HepG2 (cell line): ENCODE measurements around the gene NBEAL1.

ENCODE experiments used
- HDAC2 ChIP-seq: sonication (generic); formaldehyde crosslinking; IDR thresholded peaks from 2 replicates; pipeline ENCODE4 v1.4.0; 2020; ENCODE audit warnings: missing genetic modification reagents
- JUNB ChIP-seq: sonication (generic); formaldehyde crosslinking; IDR thresholded peaks from 2 replicates; pipeline ENCODE4 v1.8.0; 2022; ENCODE audit warnings: missing genetic modification reagents, mild to moderate bottlenecking, borderline replicate concordance
- KDM5A ChIP-seq: fragments of 200-600 bp; sonication (generic); IDR thresholded peaks from 2 replicates; pipeline ENCODE4 v1.7.0; 2018; ENCODE audit warnings: antibody characterized with exemption, mild to moderate bottlenecking, low read length, borderline replicate concordance
- POLR2A ChIP-seq, 2 experiments: IDR thresholded peaks; 2 replicates each; pipeline ENCODE4 v1.6.1; 2011; ENCODE audit warnings: low read depth in 2 of 2, low read length in 2 of 2, mild to moderate bottlenecking in 1 of 2, moderate library complexity in 1 of 2; ENCODE audit not compliant: insufficient read depth in 1 of 2
- RAD21 ChIP-seq: fragments of 450-650 bp; formaldehyde crosslinking; IDR thresholded peaks from 2 replicates; pipeline ENCODE4 v1.5.0; 2020; ENCODE audit warnings: mild to moderate bottlenecking
- TCF7L2 ChIP-seq: IDR thresholded peaks from 2 replicates; pipeline ENCODE4 v1.6.1; 2011; ENCODE audit warnings: mild to moderate bottlenecking, low read depth, low read length, moderate library complexity
- ZBTB42 ChIP-seq: sonication (generic); formaldehyde crosslinking; IDR thresholded peaks from 2 replicates; pipeline ENCODE4 v1.5.0; 2020; ENCODE audit warnings: mild to moderate bottlenecking, missing genetic modification reagents
- ZBTB7A ChIP-seq: sonication (generic); formaldehyde crosslinking; IDR thresholded peaks from 2 replicates; pipeline ENCODE4 v1.8.0; 2022; ENCODE audit warnings: mild to moderate bottlenecking, missing genetic modification reagents
- ZNF180 ChIP-seq: sonication (generic); formaldehyde crosslinking; IDR thresholded peaks from 2 replicates; pipeline ENCODE4 v1.4.0; 2020; ENCODE audit warnings: low read depth, missing genetic modification reagents, borderline replicate concordance
- ZNF263 ChIP-seq: sonication (generic); formaldehyde crosslinking; IDR thresholded peaks from 2 replicates; pipeline ENCODE4 v1.4.0; 2020; ENCODE audit warnings: missing genetic modification reagents
- ZNF580 ChIP-seq: IDR thresholded peaks from 2 replicates; pipeline ENCODE4 v1.6.1; 2016; ENCODE audit warnings: low read depth, borderline replicate concordance
- ZUFSP ChIP-seq: sonication (generic); formaldehyde crosslinking; IDR thresholded peaks from 2 replicates; pipeline ENCODE4 v1.9.0; 2021; ENCODE audit warnings: missing genetic modification reagents, mild to moderate bottlenecking, borderline replicate concordance
- TF ChIP-seq, protein P1 (sequence below): sonication (generic); formaldehyde crosslinking; conservative IDR thresholded peaks from 2 replicates; pipeline ENCODE4 v1.4.0; 2020; ENCODE audit warnings: missing genetic modification reagents
- TF ChIP-seq, protein P2 (sequence below): sonication (generic); formaldehyde crosslinking; IDR thresholded peaks from 2 replicates; pipeline ENCODE4 v1.4.0; 2020; ENCODE audit warnings: low read depth, missing genetic modification reagents

GRCh38 chr2:203149194-203149593 is 134.5 kb downstream of the NBEAL1 start:
- TF ChIP-seq ZNF263 (no peak), TCF7L2 (no peak), ZBTB42 (CRISPR knock-in tag) (no peak), ZNF180 (CRISPR knock-in tag) (no peak), RAD21 (no peak), KDM5A (no peak), ZUFSP (CRISPR knock-in tag) (no peak), JUNB (CRISPR knock-in tag) (no peak), ZBTB7A (CRISPR knock-in tag) (no peak), POLR2A (IDR thresholded peaks at IDR 0.05; ENCODE audit: insufficient read depth in 1 of 2, low read depth in 2 of 2, low read length in 2 of 2) (no peak), HDAC2 (CRISPR knock-in tag) (no peak), ZNF580 (CRISPR knock-in tag) (no peak)
- TF ChIP-seq, protein P1, sequence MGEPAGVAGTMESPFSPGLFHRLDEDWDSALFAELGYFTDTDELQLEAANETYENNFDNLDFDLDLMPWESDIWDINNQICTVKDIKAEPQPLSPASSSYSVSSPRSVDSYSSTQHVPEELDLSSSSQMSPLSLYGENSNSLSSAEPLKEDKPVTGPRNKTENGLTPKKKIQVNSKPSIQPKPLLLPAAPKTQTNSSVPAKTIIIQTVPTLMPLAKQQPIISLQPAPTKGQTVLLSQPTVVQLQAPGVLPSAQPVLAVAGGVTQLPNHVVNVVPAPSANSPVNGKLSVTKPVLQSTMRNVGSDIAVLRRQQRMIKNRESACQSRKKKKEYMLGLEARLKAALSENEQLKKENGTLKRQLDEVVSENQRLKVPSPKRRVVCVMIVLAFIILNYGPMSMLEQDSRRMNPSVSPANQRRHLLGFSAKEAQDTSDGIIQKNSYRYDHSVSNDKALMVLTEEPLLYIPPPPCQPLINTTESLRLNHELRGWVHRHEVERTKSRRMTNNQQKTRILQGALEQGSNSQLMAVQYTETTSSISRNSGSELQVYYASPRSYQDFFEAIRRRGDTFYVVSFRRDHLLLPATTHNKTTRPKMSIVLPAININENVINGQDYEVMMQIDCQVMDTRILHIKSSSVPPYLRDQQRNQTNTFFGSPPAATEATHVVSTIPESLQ: no peak
- TF ChIP-seq, protein P2, sequence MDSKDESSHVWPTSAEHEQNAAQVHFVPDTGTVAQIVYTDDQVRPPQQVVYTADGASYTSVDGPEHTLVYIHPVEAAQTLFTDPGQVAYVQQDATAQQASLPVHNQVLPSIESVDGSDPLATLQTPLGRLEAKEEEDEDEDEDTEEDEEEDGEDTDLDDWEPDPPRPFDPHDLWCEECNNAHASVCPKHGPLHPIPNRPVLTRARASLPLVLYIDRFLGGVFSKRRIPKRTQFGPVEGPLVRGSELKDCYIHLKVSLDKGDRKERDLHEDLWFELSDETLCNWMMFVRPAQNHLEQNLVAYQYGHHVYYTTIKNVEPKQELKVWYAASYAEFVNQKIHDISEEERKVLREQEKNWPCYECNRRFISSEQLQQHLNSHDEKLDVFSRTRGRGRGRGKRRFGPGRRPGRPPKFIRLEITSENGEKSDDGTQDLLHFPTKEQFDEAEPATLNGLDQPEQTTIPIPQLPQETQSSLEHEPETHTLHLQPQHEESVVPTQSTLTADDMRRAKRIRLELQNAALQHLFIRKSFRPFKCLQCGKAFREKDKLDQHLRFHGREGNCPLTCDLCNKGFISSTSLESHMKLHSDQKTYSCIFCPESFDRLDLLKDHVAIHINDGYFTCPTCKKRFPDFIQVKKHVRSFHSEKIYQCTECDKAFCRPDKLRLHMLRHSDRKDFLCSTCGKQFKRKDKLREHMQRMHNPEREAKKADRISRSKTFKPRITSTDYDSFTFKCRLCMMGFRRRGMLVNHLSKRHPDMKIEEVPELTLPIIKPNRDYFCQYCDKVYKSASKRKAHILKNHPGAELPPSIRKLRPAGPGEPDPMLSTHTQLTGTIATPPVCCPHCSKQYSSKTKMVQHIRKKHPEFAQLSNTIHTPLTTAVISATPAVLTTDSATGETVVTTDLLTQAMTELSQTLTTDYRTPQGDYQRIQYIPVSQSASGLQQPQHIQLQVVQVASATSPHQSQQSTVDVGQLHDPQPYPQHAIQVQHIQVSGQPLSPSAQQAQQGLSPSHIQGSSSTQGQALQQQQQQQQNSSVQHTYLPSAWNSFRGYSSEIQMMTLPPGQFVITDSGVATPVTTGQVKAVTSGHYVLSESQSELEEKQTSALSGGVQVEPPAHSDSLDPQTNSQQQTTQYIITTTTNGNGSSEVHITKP (CRISPR knock-in tag): no peak
